ENCODE results near the gene ACTMAP.
"Not testable (repeated sequence)": the region's sequence is repeated elsewhere in the genome, so short reads cannot be mapped to it uniquely, and the experiment has no call there.

The ACTMAP gene

GRCh38 chr19:40740747-40741146, 9.5 kb downstream of the ACTMAP start:
- H3K4me1 ChIP-seq (ENCODE audit: control insufficient read depth, insufficient read depth, low read length) = peaks cover 10% of the 10 kb centered on the region
- H3K36me3 ChIP-seq (ENCODE audit: insufficient read depth, low read length) = peaks cover 35% of the 10 kb centered on the region
- no peak overlapping the region for H3K4me3 ChIP-seq (ENCODE audit: low read length)
- no peak overlapping the region for H3K4me2 ChIP-seq (ENCODE audit: low read length)
- no peaks in the 10 kb centered on the region for H3K9me3 ChIP-seq (replicated peaks; ENCODE audit: low read length)
- H3K27me3 ChIP-seq (ENCODE audit: control insufficient read depth, insufficient read depth, low read length) = no peaks in the 10 kb centered on the region
- no peak overlapping the region for H3K9ac ChIP-seq (ENCODE audit: low read depth, low read length)

GRCh38 chr19:40739871-40740703, 10.2 kb downstream of the ACTMAP start:
- no peak overlapping the region for H3K9ac ChIP-seq (ENCODE audit: low read depth, low read length)
- H3K4me1 ChIP-seq (ENCODE audit: control insufficient read depth, insufficient read depth, low read length) = peaks cover 5% of the 10 kb centered on the region
- H3K4me2 ChIP-seq (ENCODE audit: low read length) = no peak overlapping the region
- H3K9me3 ChIP-seq (replicated peaks; ENCODE audit: low read length) = no peaks in the 10 kb centered on the region
- H3K36me3 ChIP-seq (ENCODE audit: insufficient read depth, low read length) = peaks cover 42% of the 10 kb centered on the region
- no peaks in the 10 kb centered on the region for H3K27me3 ChIP-seq (ENCODE audit: control insufficient read depth, insufficient read depth, low read length)
- no peak overlapping the region for H3K4me3 ChIP-seq (ENCODE audit: low read length)

- H3K4me3 ChIP-seq (ENCODE audit: low read length) = no peak overlapping the region
- H3K4me2 ChIP-seq (ENCODE audit: low read length) = no peak overlapping the region
- H3K9ac ChIP-seq (ENCODE audit: low read depth, low read length) = no peak overlapping the region
- H3K27me3 ChIP-seq (ENCODE audit: control insufficient read depth, insufficient read depth, low read length) = no peaks in the 10 kb centered on the region
- no peaks in the 10 kb centered on the region for H3K9me3 ChIP-seq (replicated peaks; ENCODE audit: low read length)
- H3K4me1 ChIP-seq (ENCODE audit: control insufficient read depth, insufficient read depth, low read length) = no peaks in the 10 kb centered on the region
- H3K36me3 ChIP-seq (ENCODE audit: insufficient read depth, low read length) = peaks cover 47% of the 10 kb centered on the region
Measured at GRCh38 chr19:40739030-40739839, 11.0 kb downstream of the ACTMAP start.

DNA sequence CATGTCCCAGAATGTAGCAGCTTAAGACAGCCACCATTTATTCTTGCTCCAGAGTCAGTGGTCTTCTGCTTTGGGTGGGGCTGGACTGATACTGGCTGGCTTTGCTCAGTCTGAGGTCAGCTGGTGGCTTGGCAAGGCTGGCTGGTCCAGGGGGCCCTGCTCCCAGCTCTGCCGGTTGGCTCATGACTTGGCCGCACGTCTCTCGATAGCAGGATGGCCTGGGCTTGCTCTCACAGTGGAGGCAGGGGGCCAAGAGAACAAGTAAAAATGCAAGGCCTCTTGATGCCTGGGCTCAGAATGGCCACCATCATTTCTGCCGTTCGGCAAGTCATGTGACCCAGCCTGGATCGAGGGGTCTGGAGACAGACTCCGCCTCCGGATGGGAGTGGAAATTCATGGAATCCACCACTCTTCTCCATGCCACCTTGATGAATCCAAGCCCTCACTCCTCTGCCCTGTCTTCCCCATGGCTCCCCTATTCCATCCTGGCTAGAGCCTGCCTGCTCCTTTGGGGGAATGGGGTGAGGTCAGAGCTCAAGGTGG, 13.1 kb downstream of the ACTMAP start:
- H3K4me3 ChIP-seq (ENCODE audit: low read length) = no peak overlapping the region
- no peak overlapping the region for H3K4me2 ChIP-seq (ENCODE audit: low read length)
- H3K9me3 ChIP-seq (replicated peaks; ENCODE audit: low read length) = no peaks in the 10 kb centered on the region
- H3K27me3 ChIP-seq (ENCODE audit: control insufficient read depth, insufficient read depth, low read length) = no peaks in the 10 kb centered on the region
- H3K36me3 ChIP-seq (ENCODE audit: insufficient read depth, low read length) = peaks cover 66% of the 10 kb centered on the region
- H3K9ac ChIP-seq (ENCODE audit: low read depth, low read length) = no peak overlapping the region
- H3K4me1 ChIP-seq (ENCODE audit: control insufficient read depth, insufficient read depth, low read length) = no peaks in the 10 kb centered on the region

- no peaks in the 10 kb centered on the region for H3K4me1 ChIP-seq (ENCODE audit: control insufficient read depth, insufficient read depth, low read length)
- H3K9ac ChIP-seq (ENCODE audit: low read depth, low read length) = no peak overlapping the region
- H3K27me3 ChIP-seq (ENCODE audit: control insufficient read depth, insufficient read depth, low read length) = no peaks in the 10 kb centered on the region
- no peaks in the 10 kb centered on the region for H3K9me3 ChIP-seq (replicated peaks; ENCODE audit: low read length)
- H3K4me3 ChIP-seq (ENCODE audit: low read length) = no peak overlapping the region
- no peak overlapping the region for H3K4me2 ChIP-seq (ENCODE audit: low read length)
- peaks cover 69% of the 10 kb centered on the region for H3K36me3 ChIP-seq (ENCODE audit: insufficient read depth, low read length)
Measured at GRCh38 chr19:40736661-40737060, 13.6 kb downstream of the ACTMAP start.

DNA sequence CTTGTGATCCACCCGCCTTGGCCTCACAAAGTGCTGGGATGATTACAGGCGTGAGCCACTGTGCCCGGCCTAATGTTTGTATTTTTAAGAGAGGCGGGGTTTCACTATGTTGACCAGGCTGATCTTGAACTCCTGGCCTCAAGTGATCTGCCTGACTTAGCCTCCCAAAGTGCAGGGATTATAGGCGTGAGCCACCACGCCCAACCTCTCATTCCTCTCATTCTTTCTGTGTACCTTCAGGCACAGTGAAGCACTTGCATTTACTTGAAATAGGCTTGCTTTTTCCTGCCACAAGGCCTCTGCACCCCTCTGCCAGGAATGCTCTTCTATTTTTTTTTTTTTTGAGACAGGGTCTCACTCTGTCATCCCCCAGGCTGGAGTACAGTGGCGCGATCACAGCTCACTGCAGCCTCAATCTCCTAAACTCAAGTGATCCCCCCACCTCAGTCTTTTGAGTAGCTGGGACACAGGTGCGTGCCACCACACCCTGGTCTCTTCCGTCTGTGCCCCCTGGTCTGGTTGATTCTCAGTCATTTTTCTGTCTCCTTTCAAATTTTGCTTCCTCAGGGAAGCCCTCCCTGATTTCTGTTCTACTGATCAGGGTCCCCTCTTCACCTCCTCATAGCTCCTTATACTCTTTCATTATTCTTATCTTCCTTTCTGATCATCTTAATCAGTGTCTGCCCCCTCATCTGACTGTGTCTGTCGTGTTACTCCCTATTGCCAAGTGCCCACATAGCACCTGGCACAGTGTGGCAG, 15.1 kb downstream of the ACTMAP start:
- Histone ChIP-seq H3K27me3 (ENCODE audit: control insufficient read depth, insufficient read depth, low read length) (no peaks in the 10 kb centered on the region), H3K4me1 (ENCODE audit: control insufficient read depth, insufficient read depth, low read length) (no peaks in the 10 kb centered on the region), H3K9me3 (replicated peaks; ENCODE audit: low read length) (no peaks in the 10 kb centered on the region), H3K36me3 (ENCODE audit: insufficient read depth, low read length) (peaks cover 78% of the 10 kb centered on the region), H3K9ac (ENCODE audit: low read depth, low read length) (no peak overlapping the region), H3K4me2 (ENCODE audit: low read length) (no peak overlapping the region), H3K4me3 (ENCODE audit: low read length) (no peak overlapping the region)

GRCh38 chr19:40733149-40733548, 17.1 kb downstream of the ACTMAP start:
- no peaks in the 10 kb centered on the region for H3K4me1 ChIP-seq (ENCODE audit: control insufficient read depth, insufficient read depth, low read length)
- no peaks in the 10 kb centered on the region for H3K9me3 ChIP-seq (replicated peaks; ENCODE audit: low read length)
- no peak overlapping the region for H3K9ac ChIP-seq (ENCODE audit: low read depth, low read length)
- no peaks in the 10 kb centered on the region for H3K27me3 ChIP-seq (ENCODE audit: control insufficient read depth, insufficient read depth, low read length)
- peaks cover 65% of the 10 kb centered on the region for H3K36me3 ChIP-seq (ENCODE audit: insufficient read depth, low read length)
- no peak overlapping the region for H3K4me2 ChIP-seq (ENCODE audit: low read length)
- H3K4me3 ChIP-seq (ENCODE audit: low read length) = no peak overlapping the region

GRCh38 chr19:40732304-40732703, 18.0 kb downstream of the ACTMAP start:
- H3K4me2 ChIP-seq (ENCODE audit: low read length); H3K27me3 ChIP-seq (ENCODE audit: control insufficient read depth, insufficient read depth, low read length); H3K9ac ChIP-seq (ENCODE audit: low read depth, low read length); H3K4me3 ChIP-seq (ENCODE audit: low read length); H3K9me3 ChIP-seq (replicated peaks; ENCODE audit: low read length); H3K4me1 ChIP-seq (ENCODE audit: control insufficient read depth, insufficient read depth, low read length): not testable (repeated sequence)
- peaks cover 69% of the 10 kb centered on the region for H3K36me3 ChIP-seq (ENCODE audit: insufficient read depth, low read length)

DNA sequence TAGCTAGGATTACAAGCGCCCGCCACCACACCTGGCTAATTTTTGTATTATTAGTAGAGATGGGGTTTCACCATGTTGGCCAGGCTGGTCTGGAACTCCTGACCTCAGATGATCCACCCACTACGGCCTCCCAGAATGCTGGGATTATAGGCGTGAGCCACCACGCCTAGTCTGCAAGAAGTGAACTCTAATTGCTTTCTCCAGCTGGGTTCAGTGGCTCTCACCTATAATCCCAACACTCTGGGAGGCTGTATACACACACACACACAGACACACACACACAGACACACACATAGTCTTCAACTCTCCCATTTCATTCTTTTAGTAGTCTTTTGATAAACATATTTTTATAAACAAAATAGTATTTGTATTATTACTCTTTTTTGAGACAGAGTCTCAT, 20.2 kb downstream of the ACTMAP start:
- not testable (repeated sequence) for H3K4me1 ChIP-seq (ENCODE audit: control insufficient read depth, insufficient read depth, low read length); H3K9ac ChIP-seq (ENCODE audit: low read depth, low read length); H3K9me3 ChIP-seq (replicated peaks; ENCODE audit: low read length); H3K4me3 ChIP-seq (ENCODE audit: low read length); H3K27me3 ChIP-seq (ENCODE audit: control insufficient read depth, insufficient read depth, low read length); H3K4me2 ChIP-seq (ENCODE audit: low read length)
- H3K36me3 ChIP-seq (ENCODE audit: insufficient read depth, low read length) = peaks cover 64% of the 10 kb centered on the region

GRCh38 chr19:40726279-40726678, 24.0 kb downstream of the ACTMAP start:
- Histone ChIP-seq H3K9me3 (replicated peaks; ENCODE audit: low read length) (no peaks in the 10 kb centered on the region), H3K27me3 (ENCODE audit: control insufficient read depth, insufficient read depth, low read length) (no peaks in the 10 kb centered on the region), H3K4me3 (ENCODE audit: low read length) (no peak overlapping the region), H3K9ac (ENCODE audit: low read depth, low read length) (no peak overlapping the region), H3K36me3 (ENCODE audit: insufficient read depth, low read length) (peaks cover 49% of the 10 kb centered on the region), H3K4me2 (ENCODE audit: low read length) (no peak overlapping the region), H3K4me1 (ENCODE audit: control insufficient read depth, insufficient read depth, low read length) (peaks cover 14% of the 10 kb centered on the region)

DNA sequence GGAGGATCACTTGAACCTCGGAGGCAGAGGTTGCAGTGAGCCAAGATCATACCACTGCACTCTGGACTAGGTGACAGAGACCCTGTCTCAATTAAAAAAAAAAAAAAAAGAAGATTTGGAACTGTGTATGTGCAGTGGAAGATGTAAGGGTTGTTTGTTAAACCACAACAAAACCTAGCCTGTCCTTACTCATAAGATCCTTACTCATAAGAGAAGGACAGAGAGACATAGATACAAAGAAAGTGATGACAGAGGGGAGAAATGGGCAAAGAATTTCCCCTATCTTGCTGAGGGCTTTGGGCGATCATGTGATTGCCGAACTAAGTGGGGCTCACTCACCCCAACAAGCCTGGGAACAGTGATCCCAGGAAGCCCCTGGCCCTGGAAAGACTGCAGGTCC, 25.4 kb downstream of the ACTMAP start:
- no peak overlapping the region for H3K4me2 ChIP-seq (ENCODE audit: low read length)
- H3K4me3 ChIP-seq (ENCODE audit: low read length) = no peak overlapping the region
- H3K9ac ChIP-seq (ENCODE audit: low read depth, low read length) = no peak overlapping the region
- H3K27me3 ChIP-seq (ENCODE audit: control insufficient read depth, insufficient read depth, low read length) = no peaks in the 10 kb centered on the region
- H3K36me3 ChIP-seq (ENCODE audit: insufficient read depth, low read length) = peaks cover 42% of the 10 kb centered on the region
- no peaks in the 10 kb centered on the region for H3K9me3 ChIP-seq (replicated peaks; ENCODE audit: low read length)
- H3K4me1 ChIP-seq (ENCODE audit: control insufficient read depth, insufficient read depth, low read length) = peaks cover 28% of the 10 kb centered on the region

Measured in skeletal muscle satellite cell (primary cell).